Loucy (cell line): Measurements from ENCODE around the gene ST6GALNAC1.

Source experiments
- CTCF ChIP-seq: fragments of 200-600 bp; sonication (generic); conservative IDR thresholded peaks from 2 replicates; pipeline ENCODE4 v1.5.1; 2014; ENCODE audit warnings: mild to moderate bottlenecking, antibody characterized with exemption, low read length
- EZH2phosphoT487 ChIP-seq: fragments of 200-600 bp; IDR thresholded peaks from 2 replicates; pipeline ENCODE4 v1.6.1; 2018; ENCODE audit warnings: antibody characterized with exemption, mild to moderate bottlenecking, moderate library complexity, borderline replicate concordance

- no peak for TF ChIP-seq CTCF
- TF ChIP-seq EZH2phosphoT487 = no peak
Observed at GRCh38 chr17:76597156-76598003, 46.2 kb downstream of the ST6GALNAC1 start.
